Neural cell (in vitro differentiated cells): ENCODE data around the gene MYO1D. TPM values are rescaled to one million over a fixed set of nuclear protein-coding genes. Genes with fewer than 3 reads are reported as not detected.

Source experiments
- H2AFZ ChIP-seq: fragments of 200-600, 300-800 bp; sonication (generic), shearing (Covaris generic); 2 replicates; pipeline ENCODE4 v1.6.0; 2014; ENCODE audit warnings: low read depth, mild to moderate bottlenecking, antibody characterized with exemption, low read length, moderate library complexity
- H3F3A ChIP-seq: fragments of 200-600 bp; shearing (Covaris generic); 2 replicates; pipeline ENCODE4 v1.6.1; 2016; ENCODE audit warnings: mild to moderate bottlenecking, moderate library complexity, mixed read lengths, antibody characterized with exemption, low read length; ENCODE audit not compliant: insufficient read depth, poor library complexity, severe bottlenecking
- H3K27ac ChIP-seq: fragments of 200-600, 300-800 bp; sonication (generic), shearing (Covaris generic); 2 replicates; pipeline ENCODE4 v1.5.1; 2014; ENCODE audit warnings: mild to moderate bottlenecking, low read length, moderate library complexity
- H3K27me3 ChIP-seq: fragments of 300-800, 200-600 bp; sonication (generic), shearing (Covaris generic); 2 replicates; pipeline ENCODE4 v1.6.0; 2014; ENCODE audit warnings: mild to moderate bottlenecking, low read depth, low read length, moderate library complexity; ENCODE audit not compliant: insufficient read depth
- H3K36me3 ChIP-seq: fragments of 300-800, 200-600 bp; sonication (generic), shearing (Covaris generic); 2 replicates; pipeline ENCODE4 v1.5.1; 2014; ENCODE audit warnings: mild to moderate bottlenecking, antibody characterized with exemption, low read length, moderate library complexity; ENCODE audit not compliant: insufficient read depth
- H3K4me2 ChIP-seq: fragments of 300-800, 200-600 bp; sonication (generic), shearing (Covaris generic); 2 replicates; pipeline ENCODE4 v1.6.0; 2014; ENCODE audit warnings: mild to moderate bottlenecking, low read length
- H3K4me3 ChIP-seq: fragments of 300-800, 200-600 bp; sonication (generic), shearing (Covaris generic); 2 replicates; pipeline ENCODE4 v1.5.1; 2014; ENCODE audit warnings: mild to moderate bottlenecking, low read length, moderate library complexity
- H3K79me2 ChIP-seq: fragments of 200-600 bp; shearing (Covaris generic); replicated peaks from 2 replicates; pipeline ENCODE4 v1.6.0; 2014; ENCODE audit warnings: mild to moderate bottlenecking, low read length, moderate library complexity; ENCODE audit not compliant: insufficient read depth
- H3K9ac ChIP-seq: fragments of 300-800, 200-600 bp; sonication (generic), shearing (Covaris generic); 2 replicates; pipeline ENCODE4 v1.6.1; 2016; ENCODE audit warnings: mild to moderate bottlenecking, low read length, mixed read lengths
- H3K9me2 ChIP-seq: fragments of 200-600 bp; shearing (Covaris generic); 2 replicates; pipeline ENCODE4 v1.6.1; 2016; ENCODE audit warnings: mild to moderate bottlenecking, low read length, mixed read lengths; ENCODE audit not compliant: insufficient read depth
- H3K9me3 ChIP-seq: fragments of 200-600, 300-800 bp; sonication (generic), shearing (Covaris generic); 2 replicates; pipeline ENCODE4 v1.6.1; 2016; ENCODE audit warnings: mild to moderate bottlenecking, mixed run types, low read length, moderate library complexity, mixed read lengths
- H4K20me1 ChIP-seq: fragments of 200-600 bp; shearing (Covaris generic); 2 replicates; pipeline ENCODE4 v1.6.1; 2016; ENCODE audit warnings: mild to moderate bottlenecking, mixed run types; ENCODE audit not compliant: insufficient read depth
- CTCF ChIP-seq: fragments of 450-650 bp; IDR thresholded peaks from 2 replicates; pipeline ENCODE4 v1.5.1; 2014; ENCODE audit warnings: antibody characterized with exemption, mild to moderate bottlenecking, moderate library complexity; ENCODE audit not compliant: poor library complexity, severe bottlenecking
- EP300 ChIP-seq: fragments of 450-650 bp; conservative IDR thresholded peaks from 2 replicates; pipeline ENCODE4 v1.6.1; 2014; ENCODE audit warnings: antibody characterized with exemption, mild to moderate bottlenecking, moderate library complexity; ENCODE audit not compliant: poor library complexity, severe bottlenecking
- EZH2 ChIP-seq: fragments of 200-600, 300-800 bp; shearing (Covaris generic), sonication (generic); IDR thresholded peaks from 2 replicates; pipeline ENCODE4 v1.6.1; 2014; ENCODE audit warnings: antibody characterized with exemption, low read length, borderline replicate concordance, mild to moderate bottlenecking; ENCODE audit not compliant: insufficient read depth, poor library complexity, severe bottlenecking
- MXI1 ChIP-seq: fragments of 450-650 bp; conservative IDR thresholded peaks from 2 replicates; pipeline ENCODE4 v1.6.1; 2014; ENCODE audit warnings: antibody characterized with exemption, mild to moderate bottlenecking; ENCODE audit not compliant: poor library complexity, severe bottlenecking
- POLR2AphosphoS5 ChIP-seq: IDR thresholded peaks from 2 replicates; pipeline ENCODE4 v1.6.1; 2012
- RAD21 ChIP-seq: fragments of 450-650 bp; conservative IDR thresholded peaks from 2 replicates; pipeline ENCODE4 v1.6.1; 2014; ENCODE audit warnings: antibody characterized with exemption, mild to moderate bottlenecking, moderate library complexity
- SMC3 ChIP-seq: fragments of 450-650 bp; conservative IDR thresholded peaks from 2 replicates; pipeline ENCODE4 v1.6.1; 2014; ENCODE audit warnings: antibody characterized with exemption, mild to moderate bottlenecking, moderate library complexity; ENCODE audit not compliant: poor library complexity
- TAF1 ChIP-seq: IDR thresholded peaks from 2 replicates; pipeline ENCODE4 v1.6.1; 2012; ENCODE audit warnings: low read depth
- polyA plus RNA-seq: library from polyadenylated mRNA; depleted of rRNA; stranded (reverse); fragments of >200 nt; gene quantifications from 2 replicates; pipeline ENCODE4 v1.2.3, GENCODE V29; 2014
- TF ChIP-seq, protein P1 (sequence below): IDR thresholded peaks from 2 replicates; pipeline ENCODE4 v1.6.1; 2012; ENCODE audit warnings: borderline replicate concordance

The MYO1D gene
- polyA plus RNA-seq, 1 donor from 2014 or later, result 10.7 TPM

DNA sequence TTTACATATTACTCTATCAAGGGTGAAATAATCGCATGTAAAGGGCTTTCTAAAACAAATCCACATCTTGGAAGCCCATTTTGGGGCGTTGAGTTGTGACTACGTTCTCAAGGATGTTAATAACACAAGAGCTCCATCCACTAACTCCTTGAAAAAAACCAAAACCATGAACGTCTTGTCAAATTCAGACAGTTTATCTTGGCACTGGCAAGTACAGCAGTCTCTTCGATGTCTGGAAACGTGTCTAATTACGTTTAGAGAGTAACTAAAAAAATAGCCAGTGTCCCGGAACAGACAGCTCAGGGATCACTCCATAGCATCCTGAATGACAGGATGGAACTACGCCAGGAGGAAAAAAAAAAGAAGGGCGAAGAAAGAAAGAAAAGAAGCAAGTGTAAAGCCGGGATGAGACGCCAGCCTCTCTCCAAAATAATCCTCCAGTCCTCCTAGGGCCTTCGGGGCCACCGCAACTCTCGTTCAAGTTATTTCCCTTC lies 954 bp downstream of the MYO1D start:
- H3K9me2 ChIP-seq, result no peaks in the 10 kb centered on the region
- no peaks in the 10 kb centered on the region for H3K9me3 ChIP-seq
- peak overlapping the region; percentile 94 for H3K4me3 ChIP-seq
- peak overlapping the region; percentile 12 for H3K27ac ChIP-seq
- H2AFZ ChIP-seq, result peak overlapping the region; percentile 51
- no peak for TF ChIP-seq POLR2AphosphoS5
- TF ChIP-seq, protein P1, sequence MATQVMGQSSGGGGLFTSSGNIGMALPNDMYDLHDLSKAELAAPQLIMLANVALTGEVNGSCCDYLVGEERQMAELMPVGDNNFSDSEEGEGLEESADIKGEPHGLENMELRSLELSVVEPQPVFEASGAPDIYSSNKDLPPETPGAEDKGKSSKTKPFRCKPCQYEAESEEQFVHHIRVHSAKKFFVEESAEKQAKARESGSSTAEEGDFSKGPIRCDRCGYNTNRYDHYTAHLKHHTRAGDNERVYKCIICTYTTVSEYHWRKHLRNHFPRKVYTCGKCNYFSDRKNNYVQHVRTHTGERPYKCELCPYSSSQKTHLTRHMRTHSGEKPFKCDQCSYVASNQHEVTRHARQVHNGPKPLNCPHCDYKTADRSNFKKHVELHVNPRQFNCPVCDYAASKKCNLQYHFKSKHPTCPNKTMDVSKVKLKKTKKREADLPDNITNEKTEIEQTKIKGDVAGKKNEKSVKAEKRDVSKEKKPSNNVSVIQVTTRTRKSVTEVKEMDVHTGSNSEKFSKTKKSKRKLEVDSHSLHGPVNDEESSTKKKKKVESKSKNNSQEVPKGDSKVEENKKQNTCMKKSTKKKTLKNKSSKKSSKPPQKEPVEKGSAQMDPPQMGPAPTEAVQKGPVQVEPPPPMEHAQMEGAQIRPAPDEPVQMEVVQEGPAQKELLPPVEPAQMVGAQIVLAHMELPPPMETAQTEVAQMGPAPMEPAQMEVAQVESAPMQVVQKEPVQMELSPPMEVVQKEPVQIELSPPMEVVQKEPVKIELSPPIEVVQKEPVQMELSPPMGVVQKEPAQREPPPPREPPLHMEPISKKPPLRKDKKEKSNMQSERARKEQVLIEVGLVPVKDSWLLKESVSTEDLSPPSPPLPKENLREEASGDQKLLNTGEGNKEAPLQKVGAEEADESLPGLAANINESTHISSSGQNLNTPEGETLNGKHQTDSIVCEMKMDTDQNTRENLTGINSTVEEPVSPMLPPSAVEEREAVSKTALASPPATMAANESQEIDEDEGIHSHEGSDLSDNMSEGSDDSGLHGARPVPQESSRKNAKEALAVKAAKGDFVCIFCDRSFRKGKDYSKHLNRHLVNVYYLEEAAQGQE, result no peak
- TF ChIP-seq CTCF, result no peak
- no peak for TF ChIP-seq MXI1
- no peak for TF ChIP-seq TAF1
- no peak for TF ChIP-seq RAD21
- TF ChIP-seq EP300, result no peak
- TF ChIP-seq EZH2, result no peak
- no peak for TF ChIP-seq SMC3
- H3K9ac ChIP-seq, result peak overlapping the region; percentile 78
- H3K79me2 ChIP-seq, result peaks cover 3% of the 10 kb centered on the region
- no peaks in the 10 kb centered on the region for H3F3A ChIP-seq
- H4K20me1 ChIP-seq, result no peaks in the 10 kb centered on the region
- H3K36me3 ChIP-seq, result no peaks in the 10 kb centered on the region
- peaks cover 30% of the 10 kb centered on the region for H3K27me3 ChIP-seq
- H3K4me2 ChIP-seq, result peak overlapping the region; percentile 87

- no peaks in the 10 kb centered on the region for H3K36me3 ChIP-seq
- H4K20me1 ChIP-seq, result no peaks in the 10 kb centered on the region
- H3K9me3 ChIP-seq, result no peaks in the 10 kb centered on the region
- H3K27me3 ChIP-seq, result peaks cover 30% of the 10 kb centered on the region
- peak overlapping the region; percentile 87 for H3K4me2 ChIP-seq
- H3K27ac ChIP-seq, result no peak overlapping the region
- TF ChIP-seq, protein P1, result no peak
- TF ChIP-seq CTCF, result no peak
- TF ChIP-seq POLR2AphosphoS5, result no peak
- no peak for TF ChIP-seq SMC3
- no peak for TF ChIP-seq MXI1
- TF ChIP-seq EZH2, result no peak
- no peak for TF ChIP-seq RAD21
- no peak for TF ChIP-seq EP300
- no peak for TF ChIP-seq TAF1
- peak overlapping the region; percentile 78 for H3K9ac ChIP-seq
- peaks cover 3% of the 10 kb centered on the region for H3K79me2 ChIP-seq
- no peaks in the 10 kb centered on the region for H3K9me2 ChIP-seq
- H2AFZ ChIP-seq, result no peak overlapping the region
- peak overlapping the region; percentile 94 for H3K4me3 ChIP-seq
- no peaks in the 10 kb centered on the region for H3F3A ChIP-seq
Measured at GRCh38 chr17:32875230-32875917, 1.6 kb downstream of the MYO1D start.
